ENCODE results near the gene NACAD. TPM values are rescaled to one million over a fixed set of nuclear protein-coding genes. Genes with fewer than 3 reads are reported as not detected.

NACAD gene
- total RNA-seq, 4 donors from 2014 or later, result 1.1 to 5.3 (median 1.9) TPM

GRCh38 chr7:45035371-45035770 lies 53.4 kb downstream of the NACAD start:
- no peak for TF ChIP-seq CTCF (IDR thresholded peaks at IDR 0.05; ENCODE audit: low read depth)

- TF ChIP-seq CTCF (IDR thresholded peaks at IDR 0.05; ENCODE audit: low read depth), result no peak
Measured at GRCh38 chr7:45033931-45034290, 54.9 kb downstream of the NACAD start.

- no peak for TF ChIP-seq CTCF (IDR thresholded peaks at IDR 0.05; ENCODE audit: low read depth)
Measured at GRCh38 chr7:45033261-45033930, 55.4 kb downstream of the NACAD start.

- TF ChIP-seq CTCF (IDR thresholded peaks at IDR 0.05; ENCODE audit: low read depth), result no peak
Measured at GRCh38 chr7:45032421-45032820, 56.3 kb downstream of the NACAD start.

- TF ChIP-seq CTCF (IDR thresholded peaks at IDR 0.05; ENCODE audit: low read depth), result no peak
Measured at GRCh38 chr7:45031829-45032228, 56.9 kb downstream of the NACAD start.

Small RNAs within 50 kb of the gene (small RNA-seq; reads per million reads assigned to genes)
- gene SNORA5A (12.9 reads per million, percentile 92 among the genes with 10 or more reads in this experiment), gene SNORA5B (not detected), gene SNORA5C (61.3 reads per million, percentile 97 among the genes with 10 or more reads in this experiment)

Other genes starting within 250 kb of the NACAD start
- gene H2AZ2, start 240.9 kb downstream of the NACAD start, total RNA-seq, result 100 to 1,000 TPM in 2 of 4 donors, 10 to 100 TPM in 2; 88.7 to 130 (median 96.4) TPM
- 10 to 100 TPM; 20.7 to 33.1 (median 22.1) TPM for gene PURB, start 203.4 kb downstream of the NACAD start, total RNA-seq
- gene MYO1G, start 110.0 kb downstream of the NACAD start, total RNA-seq, result 1 to 10 TPM in 3 of 4 donors, under 1 TPM in 1; 0.82 to 7.8 (median 2.8) TPM
- gene CCM2, start 88.8 kb downstream of the NACAD start, total RNA-seq, result 10 to 100 TPM; 45.8 to 63.5 (median 50.4) TPM
- 10 to 100 TPM; 33.1 to 47.5 (median 37.7) TPM for gene TBRG4, start 22.7 kb upstream of the NACAD start, total RNA-seq
- gene RAMP3, start 68.8 kb upstream of the NACAD start, total RNA-seq, result 100 to 1,000 TPM in 1 of 4 donors, 10 to 100 TPM in 3; 24.6 to 166 (median 50.8) TPM